HL-60 (cell line): ENCODE results near the gene CCR2.
A peak's percentile ranks its signal among the peaks of the same experiment; 100 is the strongest.

ENCODE experiments used
- DNase-seq, 2 experiments: peaks; one replicate each; pipeline ENCODE4 v3.0.0-alpha.2; 2010 to 2020; ENCODE audit warnings: low read depth in 1 of 2, low spot score in 1 of 2
- H3K27ac ChIP-seq: fragments of 250-450 bp; sonication (Bioruptor Pico); replicated peaks from 2 replicates; pipeline ENCODE4 v1.5.1; 2020; ENCODE audit warnings: mild to moderate bottlenecking, moderate library complexity
- H3K27me3 ChIP-seq: fragments of 250-450 bp; sonication (Bioruptor Pico); 2 replicates; pipeline ENCODE4 v1.5.1; 2021; ENCODE audit warnings: mild to moderate bottlenecking, moderate library complexity; ENCODE audit not compliant: insufficient read depth, poor library complexity, severe bottlenecking
- H3K4me3 ChIP-seq: replicated peaks from 2 replicates; pipeline ENCODE4 v1.5.1; 2011; ENCODE audit warnings: mild to moderate bottlenecking, control low read depth, low read length; ENCODE audit not compliant: insufficient read depth
- GABPA ChIP-seq: IDR thresholded peaks from 2 replicates; pipeline ENCODE4 v1.6.1; 2012; ENCODE audit warnings: low read depth
- POLR2AphosphoS5 ChIP-seq: IDR thresholded peaks from 2 replicates; pipeline ENCODE4 v1.6.1; 2012; ENCODE audit warnings: low read depth
- SPI1 ChIP-seq: IDR thresholded peaks from 2 replicates; pipeline ENCODE4 v1.6.1; 2012; ENCODE audit warnings: low read depth, mild to moderate bottlenecking, borderline replicate concordance
- TF ChIP-seq, protein P1 (sequence below): IDR thresholded peaks from one replicate; pipeline ENCODE4 v1.5.1; 2011; ENCODE audit warnings: low read length, control low read depth, inconsistent platforms; ENCODE audit not compliant: insufficient read depth
- TF ChIP-seq, protein P2 (sequence below): IDR thresholded peaks from 2 replicates; pipeline ENCODE4 v1.6.1; 2012; ENCODE audit warnings: low read depth; ENCODE audit not compliant: insufficient replicate concordance

The CCR2 gene

GRCh38 chr3:46360907-46361306 is 7.0 kb downstream of the CCR2 start:
- no peak overlapping the region for H3K4me3 ChIP-seq
- H3K27ac ChIP-seq, result peak overlapping the region; percentile 70
- DNase-seq, result peak; percentile 52 to 60
- no peaks in the 10 kb centered on the region for H3K27me3 ChIP-seq
- no peak for TF ChIP-seq POLR2AphosphoS5
- TF ChIP-seq, protein P1, sequence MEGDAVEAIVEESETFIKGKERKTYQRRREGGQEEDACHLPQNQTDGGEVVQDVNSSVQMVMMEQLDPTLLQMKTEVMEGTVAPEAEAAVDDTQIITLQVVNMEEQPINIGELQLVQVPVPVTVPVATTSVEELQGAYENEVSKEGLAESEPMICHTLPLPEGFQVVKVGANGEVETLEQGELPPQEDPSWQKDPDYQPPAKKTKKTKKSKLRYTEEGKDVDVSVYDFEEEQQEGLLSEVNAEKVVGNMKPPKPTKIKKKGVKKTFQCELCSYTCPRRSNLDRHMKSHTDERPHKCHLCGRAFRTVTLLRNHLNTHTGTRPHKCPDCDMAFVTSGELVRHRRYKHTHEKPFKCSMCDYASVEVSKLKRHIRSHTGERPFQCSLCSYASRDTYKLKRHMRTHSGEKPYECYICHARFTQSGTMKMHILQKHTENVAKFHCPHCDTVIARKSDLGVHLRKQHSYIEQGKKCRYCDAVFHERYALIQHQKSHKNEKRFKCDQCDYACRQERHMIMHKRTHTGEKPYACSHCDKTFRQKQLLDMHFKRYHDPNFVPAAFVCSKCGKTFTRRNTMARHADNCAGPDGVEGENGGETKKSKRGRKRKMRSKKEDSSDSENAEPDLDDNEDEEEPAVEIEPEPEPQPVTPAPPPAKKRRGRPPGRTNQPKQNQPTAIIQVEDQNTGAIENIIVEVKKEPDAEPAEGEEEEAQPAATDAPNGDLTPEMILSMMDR, result no peak
- TF ChIP-seq SPI1, result no peak
- no peak for TF ChIP-seq GABPA
- TF ChIP-seq, protein P2, sequence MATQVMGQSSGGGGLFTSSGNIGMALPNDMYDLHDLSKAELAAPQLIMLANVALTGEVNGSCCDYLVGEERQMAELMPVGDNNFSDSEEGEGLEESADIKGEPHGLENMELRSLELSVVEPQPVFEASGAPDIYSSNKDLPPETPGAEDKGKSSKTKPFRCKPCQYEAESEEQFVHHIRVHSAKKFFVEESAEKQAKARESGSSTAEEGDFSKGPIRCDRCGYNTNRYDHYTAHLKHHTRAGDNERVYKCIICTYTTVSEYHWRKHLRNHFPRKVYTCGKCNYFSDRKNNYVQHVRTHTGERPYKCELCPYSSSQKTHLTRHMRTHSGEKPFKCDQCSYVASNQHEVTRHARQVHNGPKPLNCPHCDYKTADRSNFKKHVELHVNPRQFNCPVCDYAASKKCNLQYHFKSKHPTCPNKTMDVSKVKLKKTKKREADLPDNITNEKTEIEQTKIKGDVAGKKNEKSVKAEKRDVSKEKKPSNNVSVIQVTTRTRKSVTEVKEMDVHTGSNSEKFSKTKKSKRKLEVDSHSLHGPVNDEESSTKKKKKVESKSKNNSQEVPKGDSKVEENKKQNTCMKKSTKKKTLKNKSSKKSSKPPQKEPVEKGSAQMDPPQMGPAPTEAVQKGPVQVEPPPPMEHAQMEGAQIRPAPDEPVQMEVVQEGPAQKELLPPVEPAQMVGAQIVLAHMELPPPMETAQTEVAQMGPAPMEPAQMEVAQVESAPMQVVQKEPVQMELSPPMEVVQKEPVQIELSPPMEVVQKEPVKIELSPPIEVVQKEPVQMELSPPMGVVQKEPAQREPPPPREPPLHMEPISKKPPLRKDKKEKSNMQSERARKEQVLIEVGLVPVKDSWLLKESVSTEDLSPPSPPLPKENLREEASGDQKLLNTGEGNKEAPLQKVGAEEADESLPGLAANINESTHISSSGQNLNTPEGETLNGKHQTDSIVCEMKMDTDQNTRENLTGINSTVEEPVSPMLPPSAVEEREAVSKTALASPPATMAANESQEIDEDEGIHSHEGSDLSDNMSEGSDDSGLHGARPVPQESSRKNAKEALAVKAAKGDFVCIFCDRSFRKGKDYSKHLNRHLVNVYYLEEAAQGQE, result no peak

DNA sequence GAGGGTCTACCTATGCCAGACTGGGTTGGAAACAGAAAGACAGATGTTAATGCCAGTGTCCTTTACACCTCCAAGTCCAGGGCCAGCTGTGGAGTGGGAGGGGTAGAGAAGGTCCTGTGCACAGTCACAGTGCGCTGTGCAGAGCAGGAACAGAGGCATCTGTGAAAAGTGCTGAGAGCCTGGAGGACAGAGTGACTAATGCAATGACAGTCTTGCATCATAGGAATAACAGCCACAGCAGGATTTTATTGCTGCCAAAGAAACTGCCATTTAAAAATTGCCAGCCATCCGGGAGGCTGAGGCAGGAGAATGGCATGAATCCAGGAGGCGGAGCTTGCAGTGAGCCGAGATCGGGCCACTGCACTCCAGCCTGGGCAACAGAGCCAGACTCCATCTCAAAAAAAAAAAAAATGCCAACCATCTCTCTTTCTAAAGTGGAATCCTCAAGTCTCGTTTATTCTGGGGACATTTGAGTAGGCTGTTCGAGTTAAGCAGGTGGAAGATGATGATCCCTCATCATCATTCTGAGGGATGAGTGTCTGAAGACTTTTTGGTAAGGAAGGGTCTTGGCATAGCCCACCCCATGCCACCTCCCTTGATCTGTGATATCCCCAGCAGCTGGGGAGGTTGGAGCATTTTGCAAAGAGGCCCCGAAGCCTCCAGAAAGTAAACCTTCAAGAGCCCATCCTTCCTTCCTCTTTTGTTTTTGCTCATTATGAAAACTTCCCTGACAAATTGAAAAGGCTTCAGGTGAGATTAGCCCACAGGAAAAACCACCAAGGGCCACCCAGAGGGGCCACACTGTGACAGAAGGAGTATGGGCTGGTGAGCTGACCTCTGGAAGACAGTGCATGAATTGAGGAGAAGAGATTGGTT is 7.7 kb downstream of the CCR2 start:
- Histone ChIP-seq H3K4me3 (no peak overlapping the region), H3K27me3 (no peaks in the 10 kb centered on the region), H3K27ac (peak overlapping the region; percentile 70)
- peak; percentile 89 to 90 for DNase-seq
- TF ChIP-seq SPI1 (0 out of 2 replicates have a peak, but pooled peaks have one; percentile 20), GABPA (0 out of 2 replicates have a peak, but pooled peaks have one; percentile 20), POLR2AphosphoS5 (peak; percentile 78)
- TF ChIP-seq, protein P1, result no peak
- TF ChIP-seq, protein P2, result no peak

DNA sequence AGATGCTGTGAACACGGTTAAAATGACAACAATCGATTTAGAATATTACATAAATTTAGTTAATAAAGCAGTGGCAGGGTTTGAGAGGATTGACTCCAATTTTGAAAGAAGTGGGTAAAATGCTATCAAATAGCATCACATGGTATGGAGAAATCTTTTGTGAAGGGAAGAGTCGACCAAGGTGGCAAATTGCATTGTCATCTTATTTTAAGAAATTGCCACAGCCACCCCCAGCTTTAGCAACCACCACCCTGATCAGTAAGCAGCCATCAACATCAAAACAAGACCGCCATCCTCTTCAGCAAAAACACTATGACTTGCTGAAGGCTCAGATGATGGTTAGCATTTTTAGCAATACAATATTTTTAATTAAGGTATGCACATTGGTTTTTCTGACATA is 11.1 kb downstream of the CCR2 start:
- Histone ChIP-seq H3K27ac (no peak overlapping the region), H3K4me3 (no peak overlapping the region), H3K27me3 (no peaks in the 10 kb centered on the region)
- TF ChIP-seq POLR2AphosphoS5, result no peak
- no peak for TF ChIP-seq SPI1
- TF ChIP-seq, protein P1, result no peak
- TF ChIP-seq, protein P2, result no peak
- TF ChIP-seq GABPA, result no peak
- DNase-seq, result no peak
